ENCODE measurements around the gene ATG101. TPM values are rescaled to one million over a fixed set of nuclear protein-coding genes. Genes with fewer than 3 reads are reported as not detected.

The ATG101 gene
- total and polyA plus RNA-seq, 2 donors (not counting 1 experiment from before 2014, with no cell fraction given), result 19.4 to 50.3 TPM

DNA sequence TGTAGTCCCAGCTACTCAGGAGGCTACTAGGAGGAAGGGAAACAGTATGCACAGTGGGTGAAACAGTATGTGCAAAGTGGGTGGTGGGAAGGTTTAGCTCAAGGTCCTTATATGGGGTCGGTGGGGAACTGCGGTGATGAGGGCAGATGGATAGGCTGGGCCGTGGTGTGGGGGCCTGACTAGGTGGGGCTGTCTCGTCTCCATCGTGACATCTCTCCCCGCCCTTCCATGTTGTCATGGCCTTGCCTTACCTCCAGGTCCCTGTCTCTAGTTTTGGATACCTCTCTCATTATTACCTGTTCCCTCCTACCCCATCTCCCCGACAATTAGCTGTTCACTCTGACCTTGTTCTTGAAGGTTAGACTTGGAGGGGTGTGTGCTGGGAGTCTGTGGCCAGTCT, 22.9 kb upstream of the ATG101 start:
- Histone ChIP-seq H3K27me3 (replicated peaks in 1 of 4; ENCODE audit: control extremely low read depth in 1 of 4, control insufficient read depth in 3 of 4, insufficient read depth in 4 of 4, low read length in 3 of 4) (no peaks in the 10 kb centered on the region), H3K4me2 (replicated peaks; ENCODE audit: low read depth, low read length, poor library complexity, severe bottlenecking) (no peak overlapping the region), H3K27ac (ENCODE audit: low read length in 2 of 2) (no peak overlapping the region), H3K4me1 (ENCODE audit: control insufficient read depth in 2 of 2, insufficient read depth in 2 of 2, low read length in 2 of 2) (peaks cover 32 to 50% of the 10 kb centered on the region in 2 donors), H3K36me3 (replicated peaks in 1 of 2; ENCODE audit: control extremely low read depth in 1 of 2, control insufficient read depth in 1 of 2, extremely low read depth in 1 of 2, insufficient read depth in 2 of 2, low read length in 1 of 2) (no peaks in the 10 kb centered on the region), H3K4me3 (ENCODE audit: control extremely low read depth in 1 of 5, extremely low read depth in 1 of 5, insufficient read depth in 1 of 5, low read depth in 2 of 5, low read length in 4 of 5) (no peak overlapping the region), H4K20me1 (ENCODE audit: control insufficient read depth, insufficient read depth, low read length, poor library complexity, severe bottlenecking) (peaks cover 5% of the 10 kb centered on the region), H2AFZ (ENCODE audit: insufficient read depth, low read depth, low read length, poor library complexity, severe bottlenecking) (no peak overlapping the region), H3K79me2 (ENCODE audit: control insufficient read depth, insufficient read depth, low read length) (peaks cover 50% of the 10 kb centered on the region), H3K9ac (ENCODE audit: low read length) (no peak overlapping the region), H3K9me3 (ENCODE audit: control extremely low read depth in 1 of 3, control insufficient read depth in 2 of 3, insufficient read depth in 1 of 3, low read length in 2 of 3) (no peaks in the 10 kb centered on the region)
- CTCF ChIA-PET, result interaction anchor here (0.7 to 32.6 kb wide), 5 partner anchors 17 to 70 kb away, joined by 3 to 1315 read pairs (median 19); partner anchors contain the start of genes ATG101 and SMIM41
- TF ChIP-seq, protein P1, sequence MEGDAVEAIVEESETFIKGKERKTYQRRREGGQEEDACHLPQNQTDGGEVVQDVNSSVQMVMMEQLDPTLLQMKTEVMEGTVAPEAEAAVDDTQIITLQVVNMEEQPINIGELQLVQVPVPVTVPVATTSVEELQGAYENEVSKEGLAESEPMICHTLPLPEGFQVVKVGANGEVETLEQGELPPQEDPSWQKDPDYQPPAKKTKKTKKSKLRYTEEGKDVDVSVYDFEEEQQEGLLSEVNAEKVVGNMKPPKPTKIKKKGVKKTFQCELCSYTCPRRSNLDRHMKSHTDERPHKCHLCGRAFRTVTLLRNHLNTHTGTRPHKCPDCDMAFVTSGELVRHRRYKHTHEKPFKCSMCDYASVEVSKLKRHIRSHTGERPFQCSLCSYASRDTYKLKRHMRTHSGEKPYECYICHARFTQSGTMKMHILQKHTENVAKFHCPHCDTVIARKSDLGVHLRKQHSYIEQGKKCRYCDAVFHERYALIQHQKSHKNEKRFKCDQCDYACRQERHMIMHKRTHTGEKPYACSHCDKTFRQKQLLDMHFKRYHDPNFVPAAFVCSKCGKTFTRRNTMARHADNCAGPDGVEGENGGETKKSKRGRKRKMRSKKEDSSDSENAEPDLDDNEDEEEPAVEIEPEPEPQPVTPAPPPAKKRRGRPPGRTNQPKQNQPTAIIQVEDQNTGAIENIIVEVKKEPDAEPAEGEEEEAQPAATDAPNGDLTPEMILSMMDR (IDR thresholded peaks at IDR 0.05), result no peak
- TF ChIP-seq EZH2 (IDR thresholded peaks at IDR 0.05; ENCODE audit: borderline replicate concordance, insufficient read depth, low read depth, low read length, poor library complexity, severe bottlenecking), result no peak
- WGBS (ENCODE audit: insufficient coverage), result 100% methylated on average over 3 of the region's 7 CpGs
- ATAC-seq (ENCODE audit: low read depth), result no peak
- no peaks in the 10 kb centered on the region for H3K27me3 Mint-ChIP-seq
- intact Hi-C loops (cut with micrococcal nuclease), result no loop called here
- H3K27ac Mint-ChIP-seq, result no peak overlapping the region
- DNase-seq, result no peak
- H3K4me1 Mint-ChIP-seq, result peaks cover 43% of the 10 kb centered on the region
- H3K9me3 Mint-ChIP-seq (ENCODE audit: insufficient read depth), result no peaks in the 10 kb centered on the region
- POLR2A ChIA-PET, result interaction anchor here (1.2 kb wide), 1 partner anchor 14 kb away, joined by 4 read pairs; no protein-coding TSS in a partner anchor
- no peak overlapping the region for H3K4me3 Mint-ChIP-seq

DNA sequence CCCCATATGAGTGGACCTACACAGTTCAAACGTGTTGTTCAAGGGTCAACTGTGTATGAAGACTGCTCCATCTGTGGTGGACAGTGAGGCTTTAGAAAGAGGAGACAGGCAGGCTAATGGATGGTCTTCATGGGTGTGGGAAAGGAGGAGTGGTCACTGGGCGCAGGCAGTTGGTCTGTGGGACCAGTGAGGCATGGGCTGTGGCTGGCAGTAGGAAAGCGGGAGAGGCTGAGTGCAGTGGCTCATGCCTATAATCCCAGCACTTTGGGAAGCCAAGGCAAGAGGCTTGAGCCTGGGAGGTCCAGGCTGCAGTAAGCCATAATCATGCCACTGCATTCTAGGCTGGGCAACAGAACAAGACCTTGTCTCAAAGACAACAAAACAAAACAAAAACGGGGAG, 20.5 kb upstream of the ATG101 start:
- no peak overlapping the region for H3K27ac ChIP-seq (ENCODE audit: low read length in 2 of 2)
- peaks cover 32 to 47% of the 10 kb centered on the region in 2 donors for H3K4me1 ChIP-seq (ENCODE audit: control insufficient read depth in 2 of 2, insufficient read depth in 2 of 2, low read length in 2 of 2)
- no peak overlapping the region for H3K9ac ChIP-seq (ENCODE audit: low read length)
- TF ChIP-seq EZH2 (IDR thresholded peaks at IDR 0.05; ENCODE audit: borderline replicate concordance, insufficient read depth, low read depth, low read length, poor library complexity, severe bottlenecking), result no peak
- TF ChIP-seq, protein P1 (IDR thresholded peaks at IDR 0.05), result no peak
- CTCF ChIA-PET, result interaction anchor here (1.4 to 32.6 kb wide), 4 partner anchors 10 to 26 kb away, joined by 5 to 1315 read pairs (median 16); partner anchors contain the start of genes ATG101 and SMIM41
- 89% methylated on average over 3 of the region's 4 CpGs for WGBS (ENCODE audit: insufficient coverage)
- peaks cover 0 to under 1% of the 10 kb centered on the region in 2 experiments for H3K36me3 ChIP-seq (replicated peaks in 1 of 2; ENCODE audit: control extremely low read depth in 1 of 2, control insufficient read depth in 1 of 2, extremely low read depth in 1 of 2, insufficient read depth in 2 of 2, low read length in 1 of 2)
- no peak for DNase-seq
- Mint-ChIP-seq H3K9me3 (ENCODE audit: insufficient read depth) (no peaks in the 10 kb centered on the region), H3K4me1 (peaks cover 54% of the 10 kb centered on the region), H3K4me3 (peak overlapping the region; percentile 100), H3K27ac (peak overlapping the region; percentile 99), H3K27me3 (no peaks in the 10 kb centered on the region)
- POLR2A ChIA-PET, result no interaction called here
- no peak overlapping the region for H2AFZ ChIP-seq (ENCODE audit: insufficient read depth, low read depth, low read length, poor library complexity, severe bottlenecking)
- H3K27me3 ChIP-seq (replicated peaks in 1 of 4; ENCODE audit: control extremely low read depth in 1 of 4, control insufficient read depth in 3 of 4, insufficient read depth in 4 of 4, low read length in 3 of 4), result no peaks in the 10 kb centered on the region
- H3K9me3 ChIP-seq (ENCODE audit: control extremely low read depth in 1 of 3, control insufficient read depth in 2 of 3, insufficient read depth in 1 of 3, low read length in 2 of 3), result no peaks in the 10 kb centered on the region
- H4K20me1 ChIP-seq (ENCODE audit: control insufficient read depth, insufficient read depth, low read length, poor library complexity, severe bottlenecking), result peaks cover 27% of the 10 kb centered on the region
- H3K4me3 ChIP-seq (ENCODE audit: control extremely low read depth in 1 of 5, extremely low read depth in 1 of 5, insufficient read depth in 1 of 5, low read depth in 2 of 5, low read length in 4 of 5), result no peak overlapping the region
- no peak for ATAC-seq (ENCODE audit: low read depth)
- peaks cover 30% of the 10 kb centered on the region for H3K79me2 ChIP-seq (ENCODE audit: control insufficient read depth, insufficient read depth, low read length)
- intact Hi-C loops (cut with micrococcal nuclease), result no loop called here
- H3K4me2 ChIP-seq (replicated peaks; ENCODE audit: low read depth, low read length, poor library complexity, severe bottlenecking), result no peak overlapping the region
